Measurements from ENCODE around the gene PEX10.

Gene PEX10

DNA sequence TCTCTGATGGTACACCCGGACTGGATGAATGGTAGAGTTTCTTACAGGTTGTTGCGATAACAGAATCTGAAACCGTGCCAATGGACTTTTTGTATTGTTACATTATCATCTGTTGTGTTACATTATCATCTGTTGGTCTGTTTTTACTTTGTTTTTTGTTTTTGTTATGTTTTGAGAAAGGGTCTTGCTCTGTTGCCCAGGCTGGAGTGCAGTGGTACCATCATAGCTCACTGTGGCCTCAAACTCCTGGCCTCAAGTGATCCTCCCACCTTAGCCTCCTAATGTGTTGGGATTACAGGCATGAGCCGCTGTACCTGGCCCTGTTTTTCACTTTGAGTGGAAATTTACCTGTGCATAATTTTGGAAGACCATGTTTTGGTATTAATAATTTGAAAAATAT lies 10.2 kb upstream of the PEX10 start:
- ATAC-seq: no peak

DNA sequence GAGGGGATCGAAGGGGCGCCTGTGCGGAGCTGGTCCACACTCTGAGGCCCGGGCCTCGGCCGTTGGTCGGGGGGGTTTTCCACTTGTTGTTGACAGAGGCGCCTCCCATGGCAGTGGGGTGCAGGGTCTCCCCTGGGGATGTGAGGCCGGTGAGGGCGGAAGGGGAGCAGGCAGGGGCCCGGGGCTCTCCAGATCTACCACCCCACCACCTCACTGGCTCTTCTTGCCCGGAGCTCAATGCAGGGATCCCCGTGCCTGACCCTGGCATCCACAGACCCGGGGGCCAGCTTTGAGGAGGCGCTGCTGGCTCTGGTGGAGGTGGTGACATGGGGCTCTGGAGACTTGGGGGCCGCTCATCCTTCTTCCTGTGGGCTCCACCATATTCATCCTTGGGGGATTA lies 7.1 kb upstream of the PEX10 start:
- ATAC-seq: no peak

GRCh38 chr1:2418791-2419320 lies 6.5 kb upstream of the PEX10 start:
- no peak for ATAC-seq

DNA sequence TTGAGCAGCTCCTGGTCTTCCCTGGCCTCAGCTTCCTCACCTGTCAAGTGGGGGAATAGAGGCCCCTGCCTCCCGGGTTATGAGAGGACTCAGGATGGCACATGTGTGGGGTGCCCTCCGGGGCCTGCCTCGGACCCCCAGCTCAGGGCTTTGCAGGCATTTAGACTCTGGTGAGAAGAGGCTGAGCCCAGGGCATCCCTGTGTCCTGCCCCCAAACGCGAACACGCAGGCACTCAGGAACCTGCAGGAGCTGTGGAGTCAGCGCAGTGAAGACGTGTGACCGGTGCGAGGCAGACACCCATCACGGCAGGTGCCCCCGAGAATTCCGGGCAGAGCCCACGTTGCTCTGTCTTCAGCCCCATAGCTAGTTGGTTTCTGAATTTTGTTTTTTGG lies 5.5 kb upstream of the PEX10 start:
- ATAC-seq: no peak

DNA sequence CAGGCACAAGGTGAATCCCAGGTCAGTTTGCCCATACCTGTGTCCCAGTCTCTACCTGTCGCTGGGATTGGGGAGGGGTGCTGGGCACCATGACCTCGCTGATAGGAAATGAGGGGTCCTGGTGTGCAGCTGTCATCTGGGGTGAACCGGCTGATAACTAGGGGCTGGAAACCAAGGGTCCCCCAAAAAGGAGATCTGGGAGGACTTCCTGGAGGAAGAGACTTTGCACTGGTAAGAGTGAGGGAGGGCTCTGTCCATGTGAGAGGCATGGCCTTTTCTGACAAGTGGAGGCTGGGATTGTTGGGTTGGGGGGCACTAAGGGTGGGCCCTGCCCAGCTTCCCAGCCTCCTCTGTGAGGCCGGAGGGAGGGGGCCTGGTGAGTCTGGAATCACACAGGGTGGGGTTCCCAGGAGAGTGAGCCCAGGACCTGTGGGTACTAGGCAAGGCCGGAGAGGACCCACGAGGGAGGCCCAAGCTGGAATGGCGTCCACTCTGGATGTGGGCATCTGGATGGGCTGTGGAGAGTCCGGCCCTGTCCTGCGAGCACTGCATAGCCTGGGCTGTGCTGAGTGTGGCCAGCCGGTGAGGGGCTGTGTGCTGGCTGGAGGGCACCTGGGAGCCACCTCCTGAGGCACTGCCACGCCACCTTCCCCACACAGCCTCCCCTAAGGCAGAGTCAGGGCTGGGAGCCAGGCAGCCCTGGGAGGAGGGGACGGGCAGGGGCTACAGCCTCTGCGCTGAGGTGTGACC lies 4.9 kb upstream of the PEX10 start:
- ATAC-seq: no peak

GRCh38 chr1:2416403-2416802 lies 4.0 kb upstream of the PEX10 start:
- no peak for ATAC-seq

- peak in 1 of 2 donors; percentile 15 for ATAC-seq
Measured at GRCh38 chr1:2415801-2416208, 3.4 kb upstream of the PEX10 start.

DNA sequence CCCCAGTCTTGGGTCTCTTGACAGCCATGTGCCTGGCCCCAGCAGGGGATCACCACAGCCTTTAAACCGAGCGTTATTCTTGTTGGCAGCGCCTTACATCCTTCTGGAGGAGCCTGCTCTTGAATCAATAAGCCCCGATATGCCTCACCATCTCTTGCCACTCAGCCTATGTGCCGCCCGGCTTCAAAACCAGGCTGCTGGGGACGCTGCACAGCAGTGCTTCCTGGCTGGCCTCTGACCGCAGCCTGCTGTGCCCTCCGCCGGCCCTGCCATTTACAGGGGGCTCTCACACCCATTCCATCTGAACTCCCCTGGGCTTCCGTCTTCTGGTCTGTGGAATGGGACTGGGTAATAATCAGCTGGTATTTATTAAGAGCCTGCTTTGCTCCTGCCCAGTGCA lies 3.0 kb upstream of the PEX10 start:
- no peak for ATAC-seq

DNA sequence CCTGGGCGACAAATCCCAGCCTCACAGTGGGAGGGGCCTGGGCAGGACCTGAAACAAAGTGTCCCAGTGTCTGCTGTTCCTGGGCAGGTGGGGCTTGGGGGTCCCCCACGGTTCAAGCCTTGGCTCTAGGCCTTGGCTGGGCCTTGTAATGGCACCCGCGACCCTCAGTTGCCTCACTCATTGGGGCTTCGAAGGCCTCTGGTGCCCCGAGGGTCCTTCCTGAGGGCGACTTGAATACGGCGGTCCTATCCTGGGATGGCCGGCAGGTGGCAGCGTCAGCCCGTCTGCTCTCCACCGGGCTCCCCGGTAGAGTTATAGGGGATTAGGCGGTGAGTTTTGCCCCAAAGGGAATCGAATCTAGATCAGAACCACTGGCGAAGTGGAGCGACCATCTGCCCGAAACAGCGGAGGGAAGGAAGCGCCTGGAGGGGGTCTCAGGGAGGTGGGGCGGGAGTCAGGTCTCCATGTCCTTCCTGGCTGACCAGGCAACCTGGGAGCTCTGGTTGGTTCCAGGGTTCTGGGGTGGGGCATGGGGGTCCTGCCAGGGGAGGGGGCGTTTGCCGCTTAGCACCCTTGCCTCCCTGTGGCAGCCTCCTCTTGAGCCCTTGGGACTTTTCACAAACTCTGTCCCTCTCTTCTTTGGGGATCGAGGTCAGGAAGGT lies 2.1 kb upstream of the PEX10 start:
- ATAC-seq: peak in 1 of 2 donors; percentile 25

GRCh38 chr1:2413495-2414296 lies 1.3 kb upstream of the PEX10 start:
- no peak for ATAC-seq

DNA sequence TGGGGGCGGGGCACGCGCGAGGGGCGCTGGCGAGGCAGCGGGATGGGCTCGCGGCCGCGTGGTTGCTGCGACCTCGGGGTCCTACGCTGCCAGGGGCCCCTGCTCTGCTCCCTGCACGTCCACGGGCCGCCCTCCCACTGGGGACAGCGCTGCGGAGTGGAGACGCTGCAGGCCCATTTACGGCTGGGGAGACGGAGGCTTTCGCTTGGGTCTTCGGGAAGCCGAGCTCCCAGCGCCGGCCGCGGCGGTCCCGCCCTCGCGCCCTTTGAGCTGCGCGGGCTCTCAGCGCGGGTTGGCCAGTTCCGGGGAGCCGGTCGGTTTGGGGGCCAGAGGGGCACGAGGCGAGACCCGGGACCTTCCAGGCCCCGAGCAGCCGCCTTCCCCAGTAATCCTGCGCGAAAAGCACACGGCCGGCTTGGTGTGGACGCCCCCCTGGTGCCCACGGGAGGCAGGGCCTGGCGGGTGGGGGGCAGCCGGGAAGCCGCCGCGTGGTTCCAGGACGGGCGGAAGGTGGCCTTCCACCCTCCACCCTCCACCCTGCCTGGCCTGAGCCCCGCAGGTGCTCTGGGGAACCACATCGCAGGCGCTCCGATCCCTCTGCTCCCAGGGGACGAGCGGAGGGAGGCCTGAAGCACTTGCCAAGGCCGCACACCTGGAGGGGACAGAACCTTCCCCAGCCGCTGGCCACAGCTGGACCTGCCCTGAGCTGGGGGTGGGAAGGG lies 570 bp upstream of the PEX10 start:
- peak; percentile 30 to 34 for ATAC-seq

GRCh38 chr1:2411801-2412394 lies 466 bp downstream of the PEX10 start:
- peak; percentile 25 to 32 for ATAC-seq

DNA sequence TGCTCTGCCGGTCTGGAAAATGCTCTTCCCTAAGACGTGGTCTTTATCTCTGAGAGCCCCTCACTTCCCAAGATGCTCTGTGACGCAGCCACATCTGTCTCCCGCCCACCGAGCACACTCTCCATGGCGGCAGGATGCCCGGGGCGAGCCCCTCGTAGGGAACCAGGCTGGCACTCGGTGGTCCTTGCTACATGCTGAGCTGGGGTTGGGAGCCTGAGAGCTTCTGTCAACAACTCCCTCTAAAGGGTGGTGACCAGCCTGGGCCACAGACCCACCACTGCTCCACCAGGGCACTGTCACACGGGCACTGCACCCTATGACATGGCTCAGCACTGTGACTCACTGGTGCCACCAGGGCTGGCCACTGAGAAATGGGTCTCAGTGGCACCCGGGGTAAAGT lies 2.6 kb downstream of the PEX10 start:
- ATAC-seq: no peak

DNA sequence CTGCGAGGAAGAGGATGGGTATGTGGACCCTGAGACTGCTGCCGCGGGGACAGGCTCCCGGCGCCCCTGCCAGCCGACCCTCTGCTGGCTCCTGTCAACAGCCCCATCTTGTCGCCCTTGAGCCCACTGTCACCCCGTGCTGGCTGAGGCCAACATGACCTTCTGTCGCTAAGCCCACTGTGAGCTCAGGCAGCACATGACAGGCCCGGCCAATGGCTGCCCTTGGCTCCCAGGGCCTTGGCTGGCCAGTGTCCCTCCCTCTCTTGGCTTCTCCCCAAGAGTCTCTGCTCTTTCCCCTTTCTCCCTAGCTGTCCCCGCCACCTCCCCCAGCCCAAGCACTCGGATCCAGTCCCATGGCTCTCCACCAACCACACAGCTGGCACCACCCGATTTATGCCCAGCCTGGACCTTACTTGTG lies 3.5 kb downstream of the PEX10 start:
- no peak for ATAC-seq

- no peak for ATAC-seq
Measured at GRCh38 chr1:2408456-2408855, 3.9 kb downstream of the PEX10 start.

DNA sequence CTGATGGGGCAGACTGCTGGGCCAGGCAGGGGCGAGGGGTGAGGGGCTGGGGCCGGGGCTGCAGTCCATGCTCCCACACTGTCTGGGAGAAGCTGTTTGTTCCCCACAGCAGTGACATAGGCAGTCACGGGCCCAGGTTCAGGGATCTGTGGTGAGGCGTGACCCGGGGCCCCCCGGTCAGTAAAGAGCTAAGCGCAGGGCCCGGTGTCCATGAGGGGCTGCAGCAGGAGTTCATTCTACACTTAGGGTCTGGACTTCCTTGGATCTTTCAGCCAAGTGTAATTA lies 4.4 kb downstream of the PEX10 start:
- ATAC-seq: no peak

DNA sequence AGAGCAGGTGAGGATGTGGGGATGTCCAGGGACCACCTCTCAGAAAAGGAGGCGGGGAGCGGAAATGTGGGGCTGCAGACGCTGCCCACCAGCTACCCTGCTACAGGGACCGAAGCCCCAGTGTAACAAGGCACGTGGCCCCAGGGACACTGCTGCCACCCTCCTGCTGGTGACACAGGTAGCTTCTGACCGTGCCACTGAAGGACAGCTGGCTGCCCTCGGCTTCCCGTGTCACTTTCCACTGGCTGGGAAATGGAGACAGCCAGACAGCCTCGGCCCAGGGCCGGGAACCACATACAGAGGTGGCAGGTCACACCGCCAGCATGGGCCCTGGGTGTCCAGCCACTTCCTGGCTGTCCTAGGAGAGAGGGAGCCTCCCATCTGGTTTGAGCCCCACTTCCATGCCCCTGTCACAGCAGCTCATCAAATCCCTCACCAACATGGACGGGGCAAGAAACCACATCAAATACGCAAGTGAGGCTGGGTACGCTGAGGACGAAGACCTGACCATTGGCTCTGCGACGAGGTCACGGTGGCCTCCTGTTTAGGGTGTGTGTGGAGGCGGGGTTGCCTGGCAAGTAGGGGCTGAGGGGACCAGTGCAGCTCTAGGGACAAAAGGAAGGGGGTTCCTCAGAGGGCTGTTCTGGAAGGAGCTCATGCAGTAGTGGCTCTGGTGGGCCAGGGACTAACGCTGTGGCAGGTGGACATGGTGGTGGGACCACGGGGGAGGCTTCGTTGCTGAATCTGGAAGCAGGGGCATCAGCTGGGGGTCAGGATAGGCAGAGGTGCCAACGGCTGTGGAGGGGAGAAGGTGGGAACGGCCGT lies 5.0 kb downstream of the PEX10 start:
- ATAC-seq: no peak

DNA sequence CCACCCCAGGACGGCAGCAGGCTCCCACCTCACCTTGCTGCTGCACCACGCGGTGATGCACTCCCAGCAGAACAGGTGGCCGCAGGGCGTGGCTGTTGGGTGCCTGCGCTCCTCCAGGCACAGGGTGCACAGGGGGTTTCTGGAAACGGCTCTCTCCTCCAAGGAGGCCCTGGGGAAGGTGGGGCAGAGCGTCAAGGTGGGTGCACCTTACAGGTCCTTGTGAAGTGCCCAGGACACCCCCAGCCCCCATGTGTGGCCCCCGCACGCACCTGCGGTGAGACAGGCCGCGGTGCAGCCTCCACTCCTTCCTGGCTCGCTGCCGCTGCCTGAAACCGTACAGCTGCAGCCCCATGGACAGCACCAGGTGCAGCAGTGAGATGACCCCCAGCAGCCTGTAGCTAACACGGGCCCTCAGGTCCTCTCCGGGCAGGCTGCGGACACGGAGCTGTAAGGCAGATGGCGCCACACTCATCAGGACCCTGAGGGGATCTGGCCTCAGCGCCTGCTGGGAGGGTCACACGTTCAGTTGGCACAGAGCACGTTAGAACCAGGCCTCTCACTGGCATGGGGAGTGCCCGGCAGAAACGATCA lies 5.8 kb downstream of the PEX10 start:
- ATAC-seq: no peak

DNA sequence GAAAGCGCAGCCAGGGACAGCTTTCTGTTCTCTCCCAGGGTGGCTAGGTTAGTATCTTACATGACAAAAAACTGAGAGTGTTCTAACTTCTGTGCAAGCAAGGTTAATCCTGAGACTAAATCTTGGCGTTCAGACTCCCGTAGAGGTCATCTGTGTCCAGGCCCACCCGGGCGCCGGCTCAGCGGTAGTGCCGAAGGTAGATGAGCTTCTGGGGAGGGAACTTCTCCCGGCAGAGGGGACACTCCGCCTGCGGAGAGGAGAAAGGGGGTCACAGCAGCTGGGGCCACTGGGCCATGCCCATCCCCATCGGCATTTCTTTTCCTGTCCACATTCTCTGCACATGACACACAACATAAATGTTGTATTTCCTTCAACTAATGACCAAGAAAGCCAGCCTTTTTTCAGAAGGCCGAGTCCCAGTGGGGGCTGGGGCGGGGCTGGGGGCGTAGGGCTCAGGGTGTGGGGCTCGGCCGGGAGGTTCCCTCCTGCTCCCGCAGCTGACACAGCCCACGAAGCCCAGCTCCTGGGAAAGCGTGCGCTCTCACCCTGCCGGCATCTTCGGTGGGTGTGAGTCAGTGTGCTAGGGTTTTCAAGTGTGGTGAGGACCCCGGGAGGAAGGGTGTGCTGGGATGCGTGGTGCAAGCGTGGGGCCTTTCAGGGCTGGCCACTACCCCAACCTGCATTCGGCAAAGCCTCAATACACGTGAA lies 6.6 kb downstream of the PEX10 start:
- ATAC-seq: no peak

- ATAC-seq: no peak
Measured at GRCh38 chr1:2404890-2405511, 7.4 kb downstream of the PEX10 start.

Data from activated CD4-positive, CD25-positive, alpha-beta regulatory T cell treated with anti-CD3 and anti-CD28 coated beads, Interleukin-2, amount 50 U/mL, for 24 hours (primary cell).